Measurements from ENCODE around the gene SMIM38. TPM values are rescaled to one million over a fixed set of nuclear protein-coding genes. Genes with fewer than 3 reads are reported as not detected.
A peak's percentile ranks its signal among the peaks of the same experiment; 100 is the strongest.

Gene SMIM38
- total RNA-seq, 1 experiment from 2014 or later = 0.09 TPM

GRCh38 chr11:69169479-69169878 is 13.7 kb downstream of the SMIM38 start:
- Histone ChIP-seq H4K20me1 (ENCODE audit: control insufficient read depth, insufficient read depth, insufficient read length) (no peaks in the 10 kb centered on the region), H4K8ac (replicated peaks; ENCODE audit: insufficient read length, low read depth, low read length) (no peak overlapping the region), H2BK12ac (ENCODE audit: insufficient read length, low read depth, low read length) (no peak overlapping the region), H3K14ac (ENCODE audit: insufficient read depth, low read length) (no peak overlapping the region), H2BK15ac (ENCODE audit: low read depth, low read length) (no peak overlapping the region), H2BK5ac (ENCODE audit: insufficient read length, low read length) (no peak overlapping the region), H4K91ac (ENCODE audit: insufficient read length, low read depth, low read length) (no peak overlapping the region), H3K9ac (ENCODE audit: extremely low read depth, insufficient read length, low read length) (no peak overlapping the region), H3K9me3 (ENCODE audit: control insufficient read depth, low read depth, low read length) (no peaks in the 10 kb centered on the region), H3T11ph (ENCODE audit: low read length) (no peak overlapping the region), H3K23ac (ENCODE audit: insufficient read length, low read depth, low read length) (no peak overlapping the region), H3K4ac (ENCODE audit: low read depth, low read length) (no peak overlapping the region), H3K79me1 (ENCODE audit: insufficient read depth, low read depth, low read length, poor library complexity, severe bottlenecking) (no peaks in the 10 kb centered on the region), H3K23me2 (ENCODE audit: insufficient read length, low read depth, low read length, poor library complexity, severe bottlenecking) (no peaks in the 10 kb centered on the region), H3K27me3 (ENCODE audit: insufficient read depth, low read length) (no peaks in the 10 kb centered on the region), H2BK120ac (ENCODE audit: low read depth, low read length, poor library complexity, severe bottlenecking) (no peak overlapping the region), H3K79me2 (ENCODE audit: insufficient read depth, low read length) (no peaks in the 10 kb centered on the region), H3K56ac (ENCODE audit: insufficient read length, low read depth, low read length) (no peak overlapping the region), H2AFZ (ENCODE audit: low read length) (no peak overlapping the region), H2AK5ac (ENCODE audit: insufficient read length, low read length) (no peak overlapping the region), H4K5ac (ENCODE audit: insufficient read length, low read depth, low read length) (no peak overlapping the region), H3K27ac (ENCODE audit: insufficient read length, low read depth, low read length) (no peak overlapping the region), H3K18ac (ENCODE audit: insufficient read length, low read depth, low read length) (no peak overlapping the region), H3K4me2 (ENCODE audit: insufficient read depth, insufficient read length, low read length) (no peak overlapping the region), H2BK20ac (ENCODE audit: low read depth, low read length, poor library complexity, severe bottlenecking) (no peak overlapping the region), H3K4me1 (ENCODE audit: insufficient read depth, low read length) (no peaks in the 10 kb centered on the region)
- H3K4me3 Mint-ChIP-seq = no peak overlapping the region
- H3K27me3 Mint-ChIP-seq (ENCODE audit: low read depth) = peaks cover 28% of the 10 kb centered on the region
- peaks cover 7 to 9% of the 10 kb centered on the region in 2 experiments; a peak in 3 of 4 replicates for H3K4me1 Mint-ChIP-seq
- TF ChIP-seq CTCF (conservative IDR thresholded peaks at IDR 0.05) = no peak
- no peak for DNase-seq
- WGBS (ENCODE audit: extremely low coverage, insufficient read length, low lambda C conversion rate) = no CpG with 5 or more reads among the region's 3 CpGs
- no peaks in the 10 kb centered on the region; a peak in 1 of 7 replicates for H3K36me3 Mint-ChIP-seq (ENCODE audit: insufficient read depth in 1 of 3, low read depth in 3 of 3)
- H3K27ac Mint-ChIP-seq = peak overlapping the region in 1 of 3 experiments; percentile 31; a peak in 1 of 7 replicates
- H3K9me3 Mint-ChIP-seq = peaks cover 4 to 7% of the 10 kb centered on the region in 2 experiments; a peak in 3 of 5 replicates

All from H9 (cell line).